Measurements from ENCODE around the gene ALDH4A1.

GRCh38 chr1:18898567-18898966 is 3.8 kb downstream of the ALDH4A1 start:
- TF ChIP-seq CTCF (IDR thresholded peaks at IDR 0.05) (no peak), POLR2A (IDR thresholded peaks at IDR 0.05) (no peak)
